Loucy (cell line): ENCODE data around the gene ZNF507.

Experiments used
- CTCF ChIP-seq: fragments of 200-600 bp; sonication (generic); conservative IDR thresholded peaks from 2 replicates; pipeline ENCODE4 v1.5.1; 2014; ENCODE audit warnings: mild to moderate bottlenecking, antibody characterized with exemption, low read length
- EZH2phosphoT487 ChIP-seq: fragments of 200-600 bp; IDR thresholded peaks from 2 replicates; pipeline ENCODE4 v1.6.1; 2018; ENCODE audit warnings: antibody characterized with exemption, mild to moderate bottlenecking, moderate library complexity, borderline replicate concordance

- no peak for TF ChIP-seq CTCF
- TF ChIP-seq EZH2phosphoT487, result no peak
Observed at GRCh38 chr19:32427536-32427935, 82.1 kb downstream of the ZNF507 start.
